OCI-LY3 (cell line): ENCODE results near the gene C6orf58.
"Not testable (repeated sequence)": the region's sequence is repeated elsewhere in the genome, so short reads cannot be mapped to it uniquely, and the experiment has no call there.

Experiments used
- H2AFZ ChIP-seq: fragments of 200-600, 300-600 bp; shearing (Covaris generic); 2 replicates; pipeline ENCODE4 v1.6.0; 2014; ENCODE audit warnings: antibody characterized with exemption, low read depth, low read length
- H3K27ac ChIP-seq: fragments of 200-600, 300-600 bp; sonication (generic); 2 replicates; pipeline ENCODE4 v1.5.1; 2014; ENCODE audit warnings: mild to moderate bottlenecking, low read length, moderate library complexity, mixed read lengths
- H3K27me3 ChIP-seq: fragments of 200-600, 300-600 bp; sonication (generic); 2 replicates; pipeline ENCODE4 v1.6.1; 2014; ENCODE audit warnings: low read depth, low read length, mixed read lengths
- H3K36me3 ChIP-seq: fragments of 200-600, 300-600 bp; sonication (generic); replicated peaks from 2 replicates; pipeline ENCODE3; 2014; ENCODE audit warnings: low read depth, low read length, mixed read lengths
- H3K4me1 ChIP-seq: fragments of 300-600, 200-600 bp; sonication (generic); 2 replicates; pipeline ENCODE4 v1.6.1; 2014; ENCODE audit warnings: low read length, mixed read lengths
- H3K4me2 ChIP-seq: fragments of 200-600, 300-600 bp; sonication (generic); 2 replicates; pipeline ENCODE4 v1.6.1; 2014; ENCODE audit warnings: low read length, mixed read lengths
- H3K4me3 ChIP-seq: fragments of 300-600, 200-600 bp; sonication (generic); 2 replicates; pipeline ENCODE4 v1.5.1; 2014; ENCODE audit warnings: antibody characterized with exemption, mild to moderate bottlenecking, low read length, moderate library complexity
- H3K79me2 ChIP-seq: fragments of 300-600, 200-600 bp; shearing (Covaris generic); 2 replicates; pipeline ENCODE4 v1.6.1; 2014; ENCODE audit warnings: mild to moderate bottlenecking, low read length, mixed read lengths
- H3K9ac ChIP-seq: fragments of 300-600, 200-600 bp; shearing (Covaris generic); 2 replicates; pipeline ENCODE4 v1.6.0; 2014; ENCODE audit warnings: mild to moderate bottlenecking, low read length, moderate library complexity
- H3K9me3 ChIP-seq: fragments of 200-600, 300-600 bp; shearing (Covaris generic); 2 replicates; pipeline ENCODE4 v1.6.1; 2014; ENCODE audit warnings: low read length, mixed read lengths; ENCODE audit not compliant: insufficient read depth
- H4K20me1 ChIP-seq: fragments of 200-600, 300-600 bp; sonication (generic); 2 replicates; pipeline ENCODE4 v1.6.1; 2016; ENCODE audit warnings: low read length, mixed read lengths; ENCODE audit not compliant: insufficient read depth
- EZH2phosphoT487 ChIP-seq: fragments of 200-600 bp; shearing (Covaris generic); IDR thresholded peaks from 2 replicates; pipeline ENCODE4 v1.6.1; 2018; ENCODE audit warnings: antibody characterized with exemption, mixed run types, low read depth
- TF ChIP-seq, protein P1 (sequence below): fragments of 200-600, 300-600 bp; sonication (generic); IDR thresholded peaks from 2 replicates; pipeline ENCODE4 v1.5.1; 2014; ENCODE audit warnings: antibody characterized with exemption, low read length, low read depth

Gene C6orf58

DNA sequence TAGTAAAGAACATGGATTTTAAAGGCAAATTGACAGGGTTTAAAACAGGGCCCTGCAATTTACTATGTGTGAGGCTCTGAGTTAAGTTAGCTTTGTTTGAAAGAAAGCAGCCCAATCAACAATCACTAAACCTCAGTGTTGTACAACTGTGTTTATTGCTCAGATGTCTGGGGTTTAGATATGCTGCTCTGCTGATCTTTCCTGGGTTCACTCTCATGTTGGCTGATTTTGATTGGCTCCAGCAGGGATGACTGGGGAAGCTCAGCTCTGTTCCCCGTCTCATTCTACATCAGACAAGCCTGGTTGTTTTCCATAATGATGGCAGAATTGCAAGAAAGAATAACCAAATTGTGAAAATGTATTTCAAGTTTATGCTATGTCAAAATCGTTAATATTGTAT lies 10.9 kb downstream of the C6orf58 start:
- Histone ChIP-seq H2AFZ (no peak overlapping the region), H3K27me3 (no peaks in the 10 kb centered on the region), H4K20me1 (no peaks in the 10 kb centered on the region), H3K9ac (no peak overlapping the region), H3K27ac (no peak overlapping the region), H3K9me3 (no peaks in the 10 kb centered on the region), H3K4me3 (no peak overlapping the region), H3K79me2 (no peaks in the 10 kb centered on the region), H3K4me1 (peaks cover 7% of the 10 kb centered on the region), H3K4me2 (no peak overlapping the region), H3K36me3 (peaks cover 8% of the 10 kb centered on the region)
- no peak for TF ChIP-seq EZH2phosphoT487
- TF ChIP-seq, protein P1, sequence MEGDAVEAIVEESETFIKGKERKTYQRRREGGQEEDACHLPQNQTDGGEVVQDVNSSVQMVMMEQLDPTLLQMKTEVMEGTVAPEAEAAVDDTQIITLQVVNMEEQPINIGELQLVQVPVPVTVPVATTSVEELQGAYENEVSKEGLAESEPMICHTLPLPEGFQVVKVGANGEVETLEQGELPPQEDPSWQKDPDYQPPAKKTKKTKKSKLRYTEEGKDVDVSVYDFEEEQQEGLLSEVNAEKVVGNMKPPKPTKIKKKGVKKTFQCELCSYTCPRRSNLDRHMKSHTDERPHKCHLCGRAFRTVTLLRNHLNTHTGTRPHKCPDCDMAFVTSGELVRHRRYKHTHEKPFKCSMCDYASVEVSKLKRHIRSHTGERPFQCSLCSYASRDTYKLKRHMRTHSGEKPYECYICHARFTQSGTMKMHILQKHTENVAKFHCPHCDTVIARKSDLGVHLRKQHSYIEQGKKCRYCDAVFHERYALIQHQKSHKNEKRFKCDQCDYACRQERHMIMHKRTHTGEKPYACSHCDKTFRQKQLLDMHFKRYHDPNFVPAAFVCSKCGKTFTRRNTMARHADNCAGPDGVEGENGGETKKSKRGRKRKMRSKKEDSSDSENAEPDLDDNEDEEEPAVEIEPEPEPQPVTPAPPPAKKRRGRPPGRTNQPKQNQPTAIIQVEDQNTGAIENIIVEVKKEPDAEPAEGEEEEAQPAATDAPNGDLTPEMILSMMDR = no peak

DNA sequence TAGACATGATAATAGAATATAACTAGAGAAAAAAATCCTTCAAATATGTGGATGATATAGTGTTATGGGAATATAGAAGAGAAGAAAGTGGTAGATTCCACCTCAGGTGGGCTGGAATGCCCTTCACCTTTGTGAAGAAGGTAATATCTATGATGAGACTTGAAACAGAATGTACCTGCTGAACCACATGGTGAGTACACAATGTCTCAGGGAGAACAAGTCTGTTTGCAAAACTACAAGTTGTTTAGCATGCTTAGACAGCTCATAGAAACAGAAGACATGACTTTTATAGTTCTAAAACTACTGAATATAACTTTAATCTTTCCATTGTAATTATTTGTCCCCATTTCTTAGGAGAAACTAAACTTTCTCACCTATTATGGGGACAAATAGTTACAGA lies 12.2 kb downstream of the C6orf58 start:
- no peak overlapping the region for H3K27ac ChIP-seq
- no peaks in the 10 kb centered on the region for H3K4me1 ChIP-seq
- no peak for TF ChIP-seq EZH2phosphoT487
- TF ChIP-seq, protein P1 = no peak
- H2AFZ ChIP-seq = no peak overlapping the region
- H3K79me2 ChIP-seq = no peaks in the 10 kb centered on the region
- H3K4me2 ChIP-seq = no peak overlapping the region
- no peaks in the 10 kb centered on the region for H3K27me3 ChIP-seq
- H4K20me1 ChIP-seq = no peaks in the 10 kb centered on the region
- H3K36me3 ChIP-seq = no peaks in the 10 kb centered on the region
- H3K9me3 ChIP-seq = no peaks in the 10 kb centered on the region
- H3K9ac ChIP-seq = no peak overlapping the region
- H3K4me3 ChIP-seq = no peak overlapping the region

DNA sequence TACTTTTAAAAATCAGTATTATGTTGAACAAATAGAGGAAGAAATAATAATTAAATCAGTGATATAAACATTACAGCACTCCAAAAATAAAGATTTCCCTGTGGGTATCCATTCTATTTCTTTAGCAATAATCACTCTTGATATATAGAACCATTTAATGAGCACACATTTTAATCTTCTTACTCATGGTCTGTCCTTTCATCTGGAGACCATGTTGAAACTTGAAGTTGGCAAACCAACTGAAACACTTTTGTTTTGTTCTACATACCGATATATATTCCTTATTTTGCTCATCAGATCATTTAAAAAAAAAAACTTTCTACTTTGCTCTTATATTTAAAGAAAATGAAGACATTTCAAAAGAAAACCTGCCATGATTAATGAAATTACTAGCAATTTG lies 13.4 kb downstream of the C6orf58 start:
- Histone ChIP-seq H3K36me3 (no peaks in the 10 kb centered on the region), H3K27me3 (no peaks in the 10 kb centered on the region), H3K9me3 (no peaks in the 10 kb centered on the region), H3K79me2 (no peaks in the 10 kb centered on the region), H2AFZ (no peak overlapping the region), H3K4me2 (no peak overlapping the region), H4K20me1 (no peaks in the 10 kb centered on the region), H3K4me1 (no peaks in the 10 kb centered on the region), H3K4me3 (no peak overlapping the region), H3K9ac (no peak overlapping the region), H3K27ac (no peak overlapping the region)
- TF ChIP-seq, protein P1 = no peak
- no peak for TF ChIP-seq EZH2phosphoT487

GRCh38 chr6:127592964-127593363 lies 16.0 kb downstream of the C6orf58 start:
- Histone ChIP-seq H3K4me1 (no peaks in the 10 kb centered on the region), H3K9me3 (no peaks in the 10 kb centered on the region), H3K36me3 (no peaks in the 10 kb centered on the region), H2AFZ (no peak overlapping the region), H3K27me3 (no peaks in the 10 kb centered on the region), H3K4me2 (no peak overlapping the region), H3K9ac (no peak overlapping the region), H3K79me2 (no peaks in the 10 kb centered on the region), H4K20me1 (no peaks in the 10 kb centered on the region), H3K4me3 (no peak overlapping the region), H3K27ac (no peak overlapping the region)
- TF ChIP-seq, protein P1 = no peak
- TF ChIP-seq EZH2phosphoT487 = no peak

GRCh38 chr6:127593456-127593855 lies 16.5 kb downstream of the C6orf58 start:
- not testable (repeated sequence) for H3K36me3 ChIP-seq, H2AFZ ChIP-seq, H4K20me1 ChIP-seq, H3K79me2 ChIP-seq, H3K27ac ChIP-seq, H3K4me1 ChIP-seq, H3K4me2 ChIP-seq, H3K9ac ChIP-seq, H3K27me3 ChIP-seq, H3K4me3 ChIP-seq, H3K9me3 ChIP-seq
